Measurements from ENCODE around the gene DUOX2.
"Not testable (repeated sequence)": the region's sequence is repeated elsewhere in the genome, so short reads cannot be mapped to it uniquely, and the experiment has no call there.

The DUOX2 gene

DNA sequence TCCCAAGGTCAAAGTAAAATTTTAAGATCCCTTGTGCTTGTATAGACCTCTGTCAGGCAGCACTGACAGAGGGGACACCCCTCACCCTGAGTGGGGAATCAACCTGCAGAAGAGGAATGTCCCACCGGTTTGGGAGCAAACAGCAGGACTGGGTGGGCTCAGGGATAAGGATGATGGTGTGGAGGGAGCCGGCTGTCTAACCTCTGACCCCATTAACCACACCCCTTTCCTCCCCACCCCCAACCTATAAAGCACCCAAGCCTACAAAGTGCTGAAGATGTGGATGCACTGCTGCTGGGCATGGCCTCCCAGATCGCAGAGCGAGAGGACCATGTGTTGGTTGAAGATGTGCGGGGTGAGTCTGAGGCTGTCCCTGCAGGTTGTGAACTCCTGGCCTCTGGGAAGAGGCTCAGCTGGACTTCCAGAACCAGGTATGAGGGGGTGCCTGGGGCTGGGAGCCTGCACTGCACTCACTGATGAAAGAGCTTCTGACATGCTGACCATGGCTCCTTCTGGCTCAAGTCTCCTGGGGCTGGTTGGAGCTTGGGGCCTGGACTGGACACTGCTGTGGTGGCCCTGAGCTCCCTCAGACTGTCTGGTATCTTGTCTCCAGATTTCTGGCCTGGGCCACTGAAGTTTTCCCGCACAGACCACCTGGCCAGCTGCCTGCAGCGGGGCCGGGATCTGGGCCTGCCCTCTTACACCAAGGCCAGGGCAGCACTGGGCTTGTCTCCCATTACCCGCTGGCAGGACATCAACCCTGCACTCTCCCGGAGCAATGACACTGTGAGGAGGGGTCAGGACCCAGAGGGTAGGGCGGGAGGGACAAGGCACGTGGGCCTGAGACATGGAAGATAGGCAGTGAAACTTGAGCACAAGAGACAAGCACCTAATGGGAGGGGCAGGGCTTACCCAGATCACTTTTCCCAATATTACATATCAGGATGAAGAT lies 25.1 kb upstream of the DUOX2 start:
- FAIRE-seq = no peak

DNA sequence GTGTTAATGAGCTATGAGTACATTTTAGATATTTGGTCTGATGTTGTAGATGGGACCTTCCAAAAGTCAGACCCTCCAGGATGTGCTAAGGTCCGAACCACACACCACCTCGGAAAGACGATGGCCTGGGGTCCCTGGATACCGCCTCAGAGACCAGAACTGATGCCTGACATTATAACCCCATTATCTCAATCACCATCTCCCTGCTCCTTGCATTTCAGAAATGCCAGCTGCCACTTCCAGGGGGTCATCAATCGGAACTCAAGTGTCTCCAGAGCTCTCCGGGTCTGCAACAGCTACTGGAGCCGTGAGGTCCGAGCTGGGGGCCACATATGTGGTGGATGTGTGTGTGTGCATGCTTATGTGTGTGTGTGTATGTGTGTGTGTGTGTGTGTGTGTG lies 23.7 kb upstream of the DUOX2 start:
- no peak for FAIRE-seq

DNA sequence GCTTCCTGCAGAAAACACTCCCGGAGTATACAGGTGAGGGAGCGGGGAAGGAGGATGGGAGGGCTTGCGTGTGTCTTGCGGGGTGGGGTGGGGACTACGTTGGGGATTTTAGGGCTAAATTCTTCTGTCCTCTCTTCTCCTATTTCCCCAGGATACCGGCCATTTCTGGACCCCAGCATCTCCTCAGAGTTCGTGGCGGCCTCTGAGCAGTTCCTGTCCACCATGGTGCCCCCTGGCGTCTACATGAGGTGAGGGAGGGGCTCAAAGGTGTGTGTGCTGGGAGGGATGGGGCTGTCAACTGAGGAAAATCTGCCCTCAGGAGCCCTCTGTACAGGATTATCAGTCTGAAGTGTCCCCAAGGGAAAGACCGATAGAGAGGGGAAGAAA lies 22.4 kb upstream of the DUOX2 start:
- no peak for FAIRE-seq

DNA sequence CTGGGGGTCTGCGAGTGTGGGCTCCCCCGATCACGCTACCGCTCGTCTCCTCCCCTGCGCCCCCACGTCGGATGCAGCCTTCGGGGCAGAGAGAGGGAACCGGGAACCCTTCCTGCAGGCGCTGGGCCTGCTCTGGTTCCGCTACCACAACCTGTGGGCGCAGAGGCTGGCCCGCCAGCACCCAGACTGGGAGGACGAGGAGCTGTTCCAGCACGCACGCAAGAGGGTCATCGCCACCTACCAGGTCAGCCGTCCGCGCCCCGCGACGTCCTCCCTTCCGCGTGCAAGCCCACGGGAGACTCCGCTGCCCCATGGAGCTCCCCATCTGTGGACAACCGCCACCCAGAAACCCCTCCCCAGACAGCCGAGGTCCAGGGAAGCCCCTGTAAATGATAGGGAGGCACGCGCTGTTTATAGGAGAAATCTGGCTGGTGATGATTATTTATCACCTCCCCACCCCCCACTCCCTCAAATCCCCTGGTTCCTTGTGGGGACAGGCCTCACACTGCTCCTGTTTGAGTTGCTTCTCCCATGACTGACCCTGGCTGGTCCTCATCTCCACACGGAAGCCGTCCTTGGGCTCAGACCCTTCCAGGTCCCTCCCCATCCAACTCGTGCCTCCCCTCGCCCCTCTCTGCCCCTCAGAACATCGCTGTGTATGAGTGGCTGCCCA lies 21.9 kb upstream of the DUOX2 start:
- not testable (repeated sequence) for FAIRE-seq

DNA sequence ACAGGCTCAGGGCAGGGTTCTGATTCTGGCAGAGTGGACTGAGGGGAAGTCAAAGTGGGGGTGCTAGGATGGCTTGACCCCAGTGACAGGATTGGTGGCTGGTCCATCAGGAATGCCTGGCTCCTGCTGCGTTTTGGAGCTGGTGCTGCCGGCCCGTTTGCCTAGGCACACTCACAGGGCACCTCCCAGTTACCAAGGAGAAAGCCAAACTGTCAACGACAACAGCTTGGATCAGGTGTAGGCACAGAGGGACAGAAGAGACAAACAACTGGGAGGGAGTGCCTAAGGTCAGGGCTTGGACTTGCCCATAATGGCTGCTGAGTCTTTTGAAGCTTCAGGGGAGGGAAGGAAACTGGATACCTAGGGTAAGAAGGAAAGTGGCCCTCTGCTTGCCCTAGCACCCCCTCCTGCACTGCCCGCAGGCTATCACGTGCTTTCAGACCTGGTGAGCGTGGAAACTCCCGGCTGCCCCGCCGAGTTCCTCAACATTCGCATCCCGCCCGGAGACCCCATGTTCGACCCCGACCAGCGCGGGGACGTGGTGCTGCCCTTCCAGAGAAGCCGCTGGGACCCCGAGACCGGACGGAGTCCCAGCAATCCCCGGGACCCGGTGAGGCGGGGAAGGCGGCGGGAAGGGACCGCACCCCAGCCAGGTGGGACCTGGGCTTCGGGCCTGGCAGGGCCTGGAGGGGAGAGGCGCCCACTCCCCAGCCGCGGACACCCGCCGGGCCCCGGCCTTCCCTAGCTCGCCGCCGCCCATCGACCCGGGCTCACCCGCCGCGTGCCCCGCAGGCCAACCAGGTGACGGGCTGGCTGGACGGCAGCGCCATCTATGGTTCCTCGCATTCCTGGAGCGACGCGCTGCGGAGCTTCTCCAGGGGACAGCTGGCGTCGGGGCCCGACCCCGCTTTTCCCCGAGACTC lies 21.0 kb upstream of the DUOX2 start:
- FAIRE-seq = no peak

DNA sequence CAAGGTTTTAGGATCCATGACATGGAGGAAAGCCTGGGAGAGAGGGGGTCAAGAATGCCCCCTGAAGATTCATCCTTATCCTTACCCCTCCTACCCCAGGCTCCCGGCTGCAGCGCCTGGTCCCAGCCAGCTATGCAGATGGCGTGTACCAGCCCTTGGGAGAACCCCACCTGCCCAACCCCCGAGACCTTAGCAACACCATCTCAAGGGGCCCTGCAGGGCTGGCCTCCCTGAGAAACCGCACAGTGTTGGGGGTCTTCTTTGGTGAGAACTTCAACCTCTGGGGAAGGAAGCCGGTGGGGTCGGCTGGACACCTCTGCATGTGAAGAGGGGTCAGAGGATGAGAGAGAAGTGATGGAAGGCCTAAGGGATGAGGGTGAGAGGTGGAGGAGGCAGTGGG lies 20.1 kb upstream of the DUOX2 start:
- no peak for FAIRE-seq

DNA sequence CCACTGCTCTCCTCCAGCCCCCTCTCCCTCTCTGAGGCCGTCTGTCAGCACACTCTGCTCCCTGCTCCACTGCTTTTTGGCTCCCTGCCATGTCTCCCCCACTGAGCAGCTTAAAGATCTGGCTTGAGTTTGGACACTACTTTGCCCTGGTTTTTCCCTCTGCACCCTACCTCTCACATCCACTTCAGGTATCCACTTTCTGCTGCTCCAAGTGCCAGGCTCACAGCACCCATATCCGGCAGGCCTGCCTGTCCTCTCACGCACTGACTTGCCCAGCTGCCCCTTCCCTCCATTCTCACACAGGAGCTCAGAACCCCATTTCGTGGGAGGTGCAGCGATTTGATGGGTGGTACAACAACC lies 19.6 kb upstream of the DUOX2 start:
- FAIRE-seq = no peak

DNA sequence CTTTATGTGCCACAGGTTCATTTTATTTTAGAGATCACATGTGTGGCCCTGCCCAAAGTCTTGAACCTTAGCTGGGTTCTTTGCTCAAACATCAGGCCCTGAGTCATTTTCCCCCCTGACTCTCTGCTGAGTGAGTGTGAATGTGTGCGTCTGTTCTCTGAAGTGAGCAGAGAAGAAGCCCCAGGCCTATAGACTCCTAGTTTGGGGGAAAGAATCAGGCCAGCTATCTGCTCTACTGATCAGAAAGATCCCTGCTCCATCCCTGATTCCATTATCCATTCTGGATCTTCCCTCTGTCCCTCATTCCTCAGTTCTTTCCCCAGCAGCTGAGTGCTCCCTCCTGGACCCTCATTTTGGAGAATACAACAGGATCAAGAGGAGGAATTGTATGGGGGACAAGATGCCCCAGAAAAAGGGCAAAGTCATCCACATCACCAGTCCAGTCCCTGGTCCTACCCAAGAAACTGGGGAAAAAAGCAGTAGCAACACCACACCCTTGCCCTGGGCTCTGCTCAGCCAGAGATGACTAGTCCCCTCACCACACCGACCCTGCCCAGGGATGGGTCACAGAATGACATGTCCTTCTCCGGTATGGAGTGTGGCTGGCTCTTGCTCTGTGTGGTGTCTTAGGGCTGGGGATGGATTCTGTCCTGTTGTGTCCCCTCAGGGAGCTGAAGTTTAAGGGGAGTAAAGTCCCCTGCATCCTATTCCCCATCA lies 19.0 kb upstream of the DUOX2 start:
- no peak for FAIRE-seq

DNA sequence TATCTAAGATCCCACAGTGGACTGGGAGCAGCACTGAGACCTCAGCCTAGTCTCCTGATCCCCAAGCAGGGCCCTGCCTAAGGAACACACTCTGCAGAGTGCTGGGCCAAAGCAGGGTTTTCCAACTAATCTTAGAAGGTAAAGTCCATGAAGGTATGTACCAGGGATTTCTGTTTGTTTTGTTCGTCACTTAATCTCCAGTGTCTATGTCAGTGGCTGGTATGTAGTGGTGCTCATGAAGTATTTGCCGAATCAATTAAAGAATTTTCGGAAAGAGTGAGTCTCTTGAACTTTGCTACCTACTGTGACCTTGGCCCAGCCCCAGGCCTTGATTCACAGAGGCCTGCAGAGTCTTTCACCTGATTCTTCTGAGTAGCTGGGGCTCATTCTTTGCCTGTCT lies 17.5 kb upstream of the DUOX2 start:
- no peak for FAIRE-seq

DNA sequence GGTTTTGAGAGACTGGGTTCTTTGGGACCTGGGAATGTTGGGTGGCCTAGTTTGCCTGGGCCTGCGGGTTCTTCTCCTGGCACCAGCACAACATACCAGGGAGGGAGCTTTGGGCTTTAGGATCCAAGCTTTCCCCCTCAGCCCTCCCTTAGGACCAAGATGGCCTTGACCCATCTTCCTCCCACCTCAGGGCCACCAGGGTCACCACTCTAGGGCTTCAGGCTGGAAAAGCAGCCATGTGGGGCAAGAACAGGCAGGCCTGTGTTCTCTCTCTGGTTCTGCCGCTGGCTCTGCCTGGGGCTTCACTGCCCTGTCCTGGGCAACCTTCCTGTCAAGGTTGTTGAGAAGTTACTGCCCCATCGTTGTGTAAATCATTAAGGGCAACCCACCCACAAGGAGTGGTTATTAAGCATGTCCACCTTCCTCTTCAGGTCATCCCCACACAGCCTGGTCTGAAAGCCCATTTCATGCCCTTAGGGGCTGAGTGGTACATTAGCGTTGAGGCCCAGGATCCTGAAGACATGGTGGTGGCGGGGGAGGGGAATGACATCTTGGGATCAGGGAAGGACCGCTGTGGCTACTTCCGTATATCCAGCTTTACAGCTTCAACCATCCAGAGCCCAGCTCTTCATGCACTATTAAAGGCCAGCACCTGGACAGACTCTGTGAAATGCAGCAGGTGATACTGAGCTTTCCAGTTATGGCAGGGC lies 16.5 kb upstream of the DUOX2 start:
- FAIRE-seq = no peak

DNA sequence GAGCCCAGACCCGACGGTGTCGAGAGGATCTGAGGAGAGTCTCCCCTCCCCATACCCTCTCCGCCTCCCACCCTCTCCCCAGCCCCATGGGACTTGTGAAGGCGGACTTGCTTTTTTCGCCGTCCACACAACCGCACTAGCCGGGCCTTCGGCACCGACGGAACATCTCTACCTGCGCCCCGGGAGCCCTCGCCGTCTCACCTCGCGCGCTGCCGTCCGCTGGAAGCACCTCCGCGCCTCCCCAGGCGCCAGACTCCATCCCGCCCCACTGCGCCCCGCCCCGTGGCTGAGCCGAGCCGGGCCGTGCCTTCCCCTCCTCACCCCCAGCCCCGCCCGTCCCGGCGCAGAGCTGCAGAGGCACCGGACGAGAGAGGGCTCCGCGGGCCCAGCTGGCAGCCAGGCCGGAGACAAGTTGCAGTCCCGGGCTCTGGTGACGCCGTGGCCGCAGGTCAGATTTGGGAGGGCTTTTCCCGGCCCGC lies 15.7 kb upstream of the DUOX2 start, which contains the start of the genes DUOX1 and DUOXA1:
DUOX1 (plus strand) TSS at position 344 of the 479 bp plus-strand sequence. CDS start 1,973 bp downstream, outside the sequence.
DUOXA1 (minus strand) TSS at position 229 of the 479 bp plus-strand sequence. CDS start 6,865 bp downstream, outside the sequence.
- no peak for FAIRE-seq

DNA sequence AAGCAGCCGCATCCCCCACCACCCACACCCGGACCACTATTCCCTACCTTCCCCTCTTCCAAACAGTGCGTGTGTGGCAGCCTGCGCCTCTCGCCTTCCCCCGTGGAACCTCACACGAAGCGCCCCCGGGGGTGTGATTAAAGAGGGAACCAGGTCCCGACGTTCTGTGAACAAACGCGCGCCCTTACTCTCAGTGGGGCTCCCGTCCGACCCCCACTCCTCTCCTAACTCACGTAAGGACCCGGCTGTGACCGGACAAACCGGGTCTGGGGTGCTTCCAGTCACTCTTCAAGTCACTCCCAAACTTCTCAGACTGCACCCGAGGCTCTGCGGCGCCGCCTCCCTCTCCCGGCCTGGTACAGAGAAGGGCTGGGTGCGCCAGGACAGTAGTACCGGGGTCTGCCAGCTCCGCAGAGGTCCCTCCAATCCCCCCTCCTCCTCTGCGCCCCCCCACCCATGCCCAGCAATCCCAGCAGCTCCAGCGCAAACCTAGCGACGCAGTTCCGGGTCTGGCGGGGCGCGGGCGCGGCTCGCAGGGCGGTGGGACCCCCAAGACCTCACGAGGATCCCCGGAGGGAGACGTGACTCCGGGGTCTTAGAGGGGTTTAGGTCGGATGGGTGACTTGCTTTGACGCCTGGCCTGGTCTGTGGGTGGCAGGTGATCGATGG lies 15.1 kb upstream of the DUOX2 start:
- FAIRE-seq = no peak

DNA sequence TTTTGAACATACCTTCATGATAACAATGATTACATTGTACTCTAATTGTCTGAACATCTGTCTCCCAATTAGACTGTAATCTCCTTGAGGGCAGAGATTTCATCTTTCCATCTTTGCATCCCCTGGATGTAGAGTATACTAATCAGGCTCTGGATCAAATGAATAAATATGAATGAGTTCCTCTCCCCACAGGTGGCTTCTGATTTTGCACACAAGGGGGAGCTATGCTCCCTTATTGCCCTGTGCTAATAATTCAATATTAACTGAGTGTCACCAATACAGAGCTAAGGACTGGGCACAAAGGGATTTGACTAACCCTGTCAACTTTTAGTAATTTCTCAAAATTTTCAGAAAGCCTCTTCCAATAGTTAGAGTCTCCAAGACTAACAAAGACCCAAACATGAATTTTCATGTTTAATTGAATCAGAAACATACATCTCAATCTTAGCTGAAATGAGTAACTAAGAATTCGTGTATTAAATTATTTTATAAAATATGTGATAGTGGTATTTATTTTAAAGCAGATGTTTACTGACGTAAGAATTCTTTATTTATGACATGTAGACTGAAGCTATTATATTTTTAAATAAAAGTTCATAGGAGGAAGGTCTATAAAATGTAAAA lies 12.7 kb upstream of the DUOX2 start:
- FAIRE-seq = no peak

DNA sequence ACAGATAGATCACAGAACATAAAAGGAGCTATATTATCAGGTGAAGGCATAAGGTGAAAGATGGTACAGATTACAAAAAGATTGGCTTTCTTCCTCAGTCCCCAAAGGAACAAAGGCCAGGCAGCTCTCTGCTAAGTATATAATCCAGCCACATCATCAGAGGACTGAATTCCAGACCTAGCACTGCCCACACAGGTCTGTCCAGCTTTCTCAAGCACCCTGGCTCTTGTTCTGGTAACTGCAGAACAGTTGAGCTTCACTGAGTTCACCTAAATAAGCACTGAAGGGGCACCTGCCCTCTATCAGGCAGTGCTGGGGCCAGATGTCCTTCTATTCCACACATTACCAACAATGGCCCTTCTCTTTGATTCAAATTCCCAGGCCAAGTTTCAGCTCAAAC lies 9.4 kb upstream of the DUOX2 start:
- no peak for FAIRE-seq

DNA sequence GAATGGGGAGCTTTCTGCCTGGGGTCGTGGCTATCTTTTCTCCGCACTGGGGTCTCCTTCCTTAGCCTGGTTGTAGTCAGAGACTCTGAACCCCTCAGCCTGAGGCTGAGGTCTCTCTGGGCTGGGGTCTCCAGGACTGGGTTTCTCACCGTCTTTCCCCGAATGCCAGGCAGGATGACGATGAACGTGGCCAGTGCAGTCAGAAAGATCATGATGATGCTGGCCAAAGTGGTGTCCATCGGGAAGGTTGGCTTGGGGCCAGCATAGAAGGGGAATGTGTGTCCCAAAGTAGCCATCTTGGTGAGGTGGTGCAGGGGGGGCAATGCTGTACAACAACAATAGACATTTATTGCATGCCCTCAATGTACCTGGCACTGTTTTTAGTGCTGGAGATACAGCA lies 8.7 kb upstream of the DUOX2 start:
- no peak for FAIRE-seq

DNA sequence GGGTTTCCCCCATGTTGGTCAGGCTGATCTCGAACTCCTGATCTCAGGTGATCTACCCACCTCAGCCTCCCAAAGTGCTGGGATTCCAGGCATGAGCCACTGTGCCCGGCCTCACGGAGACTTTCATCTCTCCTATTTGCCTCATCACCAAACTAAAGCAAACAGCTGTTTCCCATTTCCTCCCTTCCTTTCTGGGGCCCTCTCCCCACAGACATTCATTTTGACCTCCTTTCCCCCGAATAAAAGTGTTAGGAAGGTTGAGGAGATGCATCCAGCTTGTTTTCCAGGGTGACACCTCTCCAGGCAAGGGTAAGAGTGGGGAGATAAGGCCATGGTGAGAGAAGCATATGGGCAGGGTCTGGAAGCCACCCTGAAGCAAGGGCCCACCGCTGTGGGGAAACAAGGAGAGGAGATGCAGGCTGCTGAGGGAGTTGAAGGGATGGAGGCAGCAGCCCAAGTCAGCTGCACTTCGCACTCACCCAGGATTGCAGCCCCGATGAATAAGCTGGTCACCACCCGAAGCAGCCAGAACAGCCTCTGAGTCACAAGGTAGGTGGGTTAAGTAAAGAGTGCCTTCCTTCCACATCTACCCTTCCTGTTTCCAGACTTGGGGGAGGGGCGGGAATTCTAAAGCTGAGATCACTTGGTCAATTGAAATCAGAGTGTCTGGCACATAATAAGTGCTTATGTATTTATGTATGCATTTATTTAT lies 7.9 kb upstream of the DUOX2 start:
- no peak for FAIRE-seq

DNA sequence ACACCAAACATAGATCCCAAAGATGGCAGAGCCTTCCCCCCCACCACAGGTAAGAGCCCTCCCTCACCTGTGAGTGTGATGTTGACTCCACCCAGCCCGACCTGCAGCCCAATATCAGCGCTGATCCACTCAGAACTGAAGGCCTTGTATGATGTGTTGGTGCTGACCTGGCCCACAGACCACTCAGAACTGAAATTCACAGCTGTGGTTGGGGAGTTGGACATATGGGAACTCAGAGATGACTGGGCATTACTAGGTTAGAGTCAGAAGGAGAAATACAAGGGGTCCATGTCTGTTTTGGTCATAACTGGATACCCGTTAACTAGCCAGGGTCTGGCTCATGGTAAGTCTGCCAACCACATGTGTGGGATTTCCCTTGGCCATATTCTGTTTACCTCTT lies 7.0 kb upstream of the DUOX2 start:
- FAIRE-seq = no peak

DNA sequence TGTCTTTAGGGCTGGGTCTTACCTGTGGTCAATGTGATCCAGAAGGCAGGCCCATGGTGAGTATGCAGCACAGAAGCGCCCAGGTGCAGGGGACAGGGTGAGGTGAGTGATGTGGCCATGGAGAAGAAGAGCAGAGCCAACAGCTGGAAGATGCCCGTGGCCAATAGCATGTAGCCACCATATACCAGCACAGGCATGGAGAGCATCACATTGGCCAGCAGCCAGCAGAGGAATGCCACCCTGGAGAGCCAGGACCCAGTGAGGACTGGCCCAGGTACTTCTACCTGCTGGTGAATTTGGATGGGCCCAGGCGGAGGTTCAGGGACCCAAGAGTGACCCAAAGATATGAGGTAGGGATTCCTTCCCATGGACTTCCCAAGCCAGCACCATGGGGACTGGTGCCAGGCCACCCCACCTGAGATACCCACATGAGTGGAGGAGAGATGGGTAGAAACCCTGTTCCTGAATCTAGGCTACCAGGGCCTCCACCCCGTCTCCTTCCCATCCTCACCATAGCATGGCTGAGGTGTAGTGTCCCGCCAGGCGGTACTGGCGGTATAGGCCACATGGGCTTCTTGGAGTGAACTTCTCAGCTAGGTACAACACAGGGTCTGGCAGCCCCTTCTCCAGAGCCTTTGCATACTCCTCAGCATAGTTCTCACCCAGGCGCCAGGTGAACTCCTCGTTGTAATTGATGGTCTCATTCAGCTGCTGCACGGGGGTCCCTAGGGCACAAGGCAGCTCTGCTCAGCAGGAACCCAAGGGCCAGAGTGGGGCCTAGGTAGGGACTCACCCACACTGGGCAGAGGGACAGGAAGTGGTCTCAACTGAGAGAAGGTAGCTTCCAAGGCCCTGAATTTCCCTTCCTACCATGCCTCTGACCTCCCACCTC lies 6.4 kb upstream of the DUOX2 start:
- no peak for FAIRE-seq

DNA sequence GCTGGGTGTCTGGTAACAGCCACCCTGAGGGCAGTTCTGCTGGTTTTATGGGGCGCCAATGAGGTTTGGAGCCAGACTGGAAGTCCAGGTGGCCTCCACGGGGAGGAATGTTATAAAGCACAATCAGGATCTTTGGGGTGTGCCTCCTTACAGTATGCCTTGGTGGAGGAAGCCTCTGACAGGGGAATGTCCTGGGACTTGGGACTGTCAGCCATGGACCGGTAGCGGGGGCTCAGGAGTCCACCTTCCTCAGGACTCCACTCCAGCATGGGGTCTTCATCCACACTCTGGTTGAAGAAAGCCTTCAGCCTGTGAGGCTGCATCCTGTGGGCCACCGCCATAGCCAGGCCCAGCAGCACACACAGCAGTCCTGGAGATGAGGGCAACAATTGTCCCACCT lies 5.0 kb upstream of the DUOX2 start:
- no peak for FAIRE-seq
